ENCODE measurements around the gene KLHL41. TPM values are rescaled to one million over a fixed set of nuclear protein-coding genes. Genes with fewer than 3 reads are reported as not detected.
"Not testable (repeated sequence)": the region's sequence is repeated elsewhere in the genome, so short reads cannot be mapped to it uniquely, and the experiment has no call there.

Gene KLHL41
- total RNA-seq, 1 donor from 2014 or later = not detected

GRCh38 chr2:169525434-169525833, 15.9 kb downstream of the KLHL41 start:
- no peak for DNase-seq
- no peak for TF ChIP-seq CTCF (IDR thresholded peaks at IDR 0.05; ENCODE audit: partially characterized antibody, unreplicated experiment)
- Mint-ChIP-seq H3K4me3 (ENCODE audit: unreplicated experiment) (no peak overlapping the region), H3K27ac (ENCODE audit: unreplicated experiment) (no peak overlapping the region), H3K4me1 (ENCODE audit: low read depth, unreplicated experiment) (no peaks in the 10 kb centered on the region), H3K9me3 (ENCODE audit: unreplicated experiment) (no peaks in the 10 kb centered on the region), H3K36me3 (ENCODE audit: unreplicated experiment) (no peaks in the 10 kb centered on the region), H3K27me3 (ENCODE audit: unreplicated experiment) (no peaks in the 10 kb centered on the region)

GRCh38 chr2:169526451-169526850, 16.9 kb downstream of the KLHL41 start:
- Mint-ChIP-seq H3K27me3 (ENCODE audit: unreplicated experiment) (no peaks in the 10 kb centered on the region), H3K4me3 (ENCODE audit: unreplicated experiment) (no peak overlapping the region), H3K4me1 (ENCODE audit: low read depth, unreplicated experiment) (no peaks in the 10 kb centered on the region), H3K36me3 (ENCODE audit: unreplicated experiment) (no peaks in the 10 kb centered on the region), H3K9me3 (ENCODE audit: unreplicated experiment) (no peaks in the 10 kb centered on the region), H3K27ac (ENCODE audit: unreplicated experiment) (no peak overlapping the region)
- no peak for TF ChIP-seq CTCF (IDR thresholded peaks at IDR 0.05; ENCODE audit: partially characterized antibody, unreplicated experiment)
- no peak for DNase-seq

DNA sequence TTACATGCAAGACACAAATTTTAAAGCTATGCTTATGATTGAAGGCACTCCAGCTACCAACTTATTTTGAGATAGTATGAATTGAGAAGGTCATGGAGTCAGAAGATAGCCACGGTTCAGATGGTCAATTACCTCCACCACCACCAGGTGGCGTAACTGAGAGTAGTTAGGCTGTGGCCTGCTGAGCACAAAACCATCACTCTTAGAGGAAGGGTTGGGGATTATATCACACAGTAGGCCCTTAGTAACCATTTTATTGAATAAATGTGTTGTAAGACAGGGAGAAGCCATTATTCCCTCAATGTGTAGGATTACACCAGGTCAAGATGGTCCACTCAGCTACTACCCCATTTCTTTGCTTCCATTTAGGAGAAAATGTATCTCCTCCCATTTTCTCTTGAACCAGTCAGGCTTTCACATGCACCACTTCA, 18.8 kb downstream of the KLHL41 start:
- H3K9me3 Mint-ChIP-seq (ENCODE audit: unreplicated experiment) = no peaks in the 10 kb centered on the region
- H3K27ac Mint-ChIP-seq (ENCODE audit: unreplicated experiment) = no peak overlapping the region
- peak; percentile 85 for DNase-seq
- no peaks in the 10 kb centered on the region for H3K4me1 Mint-ChIP-seq (ENCODE audit: low read depth, unreplicated experiment)
- no peaks in the 10 kb centered on the region for H3K27me3 Mint-ChIP-seq (ENCODE audit: unreplicated experiment)
- peak; percentile 96 for TF ChIP-seq CTCF (IDR thresholded peaks at IDR 0.05; ENCODE audit: partially characterized antibody, unreplicated experiment)
- H3K36me3 Mint-ChIP-seq (ENCODE audit: unreplicated experiment) = no peaks in the 10 kb centered on the region
- no peak overlapping the region for H3K4me3 Mint-ChIP-seq (ENCODE audit: unreplicated experiment)

GRCh38 chr2:169539460-169539859, 30.0 kb downstream of the KLHL41 start:
- not testable (repeated sequence) for DNase-seq; H3K27ac Mint-ChIP-seq (ENCODE audit: unreplicated experiment); H3K9me3 Mint-ChIP-seq (ENCODE audit: unreplicated experiment)

GRCh38 chr2:169540146-169540545, 30.6 kb downstream of the KLHL41 start:
- H3K9me3 Mint-ChIP-seq (ENCODE audit: unreplicated experiment) = no peaks in the 10 kb centered on the region
- H3K4me1 Mint-ChIP-seq (ENCODE audit: low read depth, unreplicated experiment) = no peaks in the 10 kb centered on the region
- H3K27me3 Mint-ChIP-seq (ENCODE audit: unreplicated experiment) = no peaks in the 10 kb centered on the region
- no peaks in the 10 kb centered on the region for H3K36me3 Mint-ChIP-seq (ENCODE audit: unreplicated experiment)
- DNase-seq = no peak
- TF ChIP-seq CTCF (IDR thresholded peaks at IDR 0.05; ENCODE audit: partially characterized antibody, unreplicated experiment) = no peak
- H3K27ac Mint-ChIP-seq (ENCODE audit: unreplicated experiment) = no peak overlapping the region
- no peak overlapping the region for H3K4me3 Mint-ChIP-seq (ENCODE audit: unreplicated experiment)

More at GRCh38 chr2:169539460-169539859, 30.0 kb downstream of the KLHL41 start:
- H3K4me1 Mint-ChIP-seq (ENCODE audit: low read depth, unreplicated experiment); H3K27me3 Mint-ChIP-seq (ENCODE audit: unreplicated experiment); H3K4me3 Mint-ChIP-seq (ENCODE audit: unreplicated experiment); H3K36me3 Mint-ChIP-seq (ENCODE audit: unreplicated experiment): not testable (repeated sequence)

DNA sequence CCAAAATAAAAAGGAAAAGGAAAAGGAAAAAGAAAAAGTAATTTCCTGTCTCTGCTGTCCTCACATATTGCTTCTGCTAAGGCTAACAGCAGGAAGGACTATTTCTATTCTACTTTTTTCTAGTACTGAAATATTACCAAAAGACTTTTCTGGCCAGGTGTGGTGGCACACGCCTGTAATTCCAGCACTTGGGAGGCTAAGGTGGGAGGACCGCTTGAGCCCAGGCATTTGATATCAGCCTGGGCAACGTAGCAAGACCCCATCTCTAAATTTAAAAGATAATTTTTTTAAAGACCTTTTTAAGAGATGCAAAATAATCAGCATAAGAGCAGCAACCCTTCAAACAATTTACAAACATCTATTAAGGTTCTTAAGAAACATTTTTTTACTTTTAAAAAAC, 32.9 kb downstream of the KLHL41 start:
- no peak for TF ChIP-seq CTCF (IDR thresholded peaks at IDR 0.05; ENCODE audit: partially characterized antibody, unreplicated experiment)
- no peaks in the 10 kb centered on the region for H3K27me3 Mint-ChIP-seq (ENCODE audit: unreplicated experiment)
- no peaks in the 10 kb centered on the region for H3K9me3 Mint-ChIP-seq (ENCODE audit: unreplicated experiment)
- H3K36me3 Mint-ChIP-seq (ENCODE audit: unreplicated experiment) = no peaks in the 10 kb centered on the region
- no peak overlapping the region for H3K4me3 Mint-ChIP-seq (ENCODE audit: unreplicated experiment)
- no peaks in the 10 kb centered on the region for H3K4me1 Mint-ChIP-seq (ENCODE audit: low read depth, unreplicated experiment)
- no peak for DNase-seq
- H3K27ac Mint-ChIP-seq (ENCODE audit: unreplicated experiment) = no peak overlapping the region
